GDM1 (cell line): ENCODE results near the gene HCFC2.
"Not testable (repeated sequence)": the region's sequence is repeated elsewhere in the genome, so short reads cannot be mapped to it uniquely, and the experiment has no call there.

Source experiments
- DNase-seq: peaks from one replicate; lab custom pipeline; 2025; lab: John Stamatoyannopoulos, UW

Gene HCFC2

DNA sequence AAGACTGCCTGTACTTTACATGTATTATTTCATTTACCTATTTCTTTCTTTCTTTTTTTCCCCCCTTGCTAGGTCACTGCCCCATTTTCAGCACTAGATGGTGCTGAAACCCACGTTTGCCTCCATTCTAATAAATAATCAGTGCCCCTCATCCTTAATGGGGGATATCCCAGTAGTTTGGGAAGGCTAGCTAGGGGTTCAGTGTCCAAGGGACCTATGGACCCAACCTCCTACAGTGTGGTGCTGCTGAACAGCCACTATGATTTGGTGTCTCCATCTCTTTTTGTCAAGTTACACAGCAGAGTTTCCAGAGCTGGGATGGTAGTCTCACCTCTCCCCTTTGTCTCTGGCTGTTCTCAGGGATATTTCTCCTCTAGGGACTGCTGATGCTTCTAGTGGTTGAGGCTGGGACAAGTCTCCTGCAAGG, 6.5 kb upstream of the HCFC2 start:
- no peak for DNase-seq

DNA sequence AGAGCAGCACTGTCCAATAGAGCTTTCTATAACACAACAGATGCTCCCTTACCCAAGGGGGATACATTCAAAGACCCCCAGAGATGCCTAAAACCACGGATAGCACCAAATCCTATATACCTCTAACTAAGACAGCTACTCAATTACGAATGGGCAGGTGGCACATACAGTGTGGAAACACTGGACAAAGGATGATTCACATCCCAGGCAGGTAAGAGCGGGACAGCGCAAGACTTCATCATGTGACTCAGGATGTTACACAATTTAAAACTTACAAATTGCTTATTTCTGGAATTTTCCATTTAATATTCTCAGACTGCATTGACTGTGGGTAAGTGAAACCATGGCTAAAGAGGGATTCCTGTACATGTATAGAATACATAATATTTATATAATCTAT, 5.5 kb upstream of the HCFC2 start:
- DNase-seq, result no peak

DNA sequence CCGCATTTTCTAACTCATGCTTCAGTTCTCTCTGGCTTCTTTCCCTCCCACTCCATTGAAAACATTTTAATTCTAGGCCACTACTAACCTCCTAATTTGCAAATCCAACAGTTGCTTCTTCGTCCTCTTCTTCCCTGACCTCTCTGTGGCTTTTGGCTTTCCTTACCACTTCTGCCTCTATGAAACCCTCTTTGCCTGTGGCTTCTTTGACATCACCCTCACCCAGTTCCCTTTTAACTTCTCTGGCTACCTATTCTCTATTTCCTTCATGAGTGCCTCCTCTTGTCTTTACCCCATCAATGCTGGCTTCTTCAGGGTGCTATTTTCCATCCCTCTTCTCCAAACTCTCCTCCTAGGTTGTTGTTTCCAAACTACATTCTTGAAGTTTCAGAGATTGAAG, 4.4 kb upstream of the HCFC2 start:
- DNase-seq, result peak; percentile 21

DNA sequence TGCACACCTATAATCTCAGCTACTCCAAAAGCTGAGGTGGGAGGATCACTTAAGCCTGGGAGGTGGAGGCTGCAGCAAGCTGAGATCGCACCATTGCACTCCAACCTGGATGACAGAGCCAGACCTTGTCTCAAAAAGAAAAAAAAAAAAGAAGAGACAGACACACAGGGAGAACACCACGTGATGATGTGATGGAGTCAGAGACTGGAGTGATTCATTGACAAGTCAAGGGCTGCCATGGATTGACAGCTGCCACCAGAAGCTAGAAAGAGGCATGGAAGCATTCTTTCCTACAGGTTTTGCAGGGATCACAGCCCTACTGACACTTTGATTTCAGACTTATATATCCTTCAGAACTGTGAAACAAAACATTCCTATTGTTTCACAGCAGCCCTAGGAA, 3.5 kb upstream of the HCFC2 start:
- no peak for DNase-seq

DNA sequence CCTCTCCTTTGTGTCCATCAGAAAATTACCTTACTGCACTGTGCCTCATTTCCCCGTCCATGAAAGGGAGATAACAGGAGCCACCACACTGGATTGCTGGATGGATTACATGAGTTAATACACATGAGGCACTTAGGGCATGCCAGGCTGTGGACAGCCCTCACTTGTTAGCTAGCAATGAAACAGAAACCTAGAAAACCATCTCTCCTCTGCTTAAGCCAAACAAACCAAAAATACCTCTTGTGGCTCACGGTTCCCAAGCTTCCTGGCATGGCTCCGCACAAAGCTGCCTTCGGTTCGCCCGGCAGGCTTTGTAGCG, 660 bp upstream of the HCFC2 start:
- no peak for DNase-seq

DNA sequence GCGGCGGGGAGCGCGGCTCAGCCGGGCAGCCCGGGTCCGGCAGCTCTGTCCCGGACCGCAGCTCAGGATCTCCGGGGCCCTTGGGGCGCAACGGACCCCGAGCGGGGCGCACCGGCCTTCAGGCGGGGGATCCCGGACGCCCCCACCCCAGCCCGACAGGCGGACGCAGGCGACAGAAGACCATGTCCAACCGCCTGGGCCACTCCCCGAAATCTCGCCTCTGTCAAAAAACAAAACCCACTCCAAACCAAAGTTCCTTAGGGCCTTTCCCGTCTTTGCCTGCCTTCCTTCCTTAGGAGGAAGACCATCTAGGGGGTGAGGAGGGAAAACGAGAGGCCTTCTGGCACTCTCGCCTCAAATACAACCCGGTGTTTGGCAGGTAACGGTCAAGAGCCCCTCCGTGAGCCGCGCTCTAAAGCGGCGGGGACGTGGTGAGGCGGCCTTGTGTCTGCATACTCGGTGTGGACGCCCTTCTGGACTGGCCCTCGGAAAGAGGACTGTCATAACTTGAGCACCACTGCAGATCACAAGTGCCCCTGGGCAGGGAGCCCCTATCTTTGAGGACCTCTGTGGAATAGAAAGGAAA, 604 bp downstream of the HCFC2 start:
- DNase-seq, result no peak

DNA sequence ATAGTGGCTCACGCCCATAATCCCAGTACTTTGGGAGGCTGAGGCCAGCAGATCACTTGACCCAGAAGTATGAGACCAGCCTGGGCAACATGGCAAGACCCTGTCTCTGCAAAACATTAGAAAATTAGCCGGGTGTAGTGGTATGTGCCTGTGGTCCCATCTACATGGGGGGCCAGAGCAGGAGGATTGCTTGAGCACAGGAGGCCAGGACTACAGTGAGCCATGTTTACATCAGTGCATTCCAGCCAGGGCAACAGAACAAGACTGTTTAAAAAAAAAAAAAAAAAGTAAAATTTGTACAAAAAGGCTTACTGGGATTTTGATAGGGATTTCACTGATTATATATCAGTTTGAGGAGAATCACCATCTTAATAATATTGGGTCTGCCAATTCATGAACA, 7.8 kb downstream of the HCFC2 start:
- no peak for DNase-seq

DNA sequence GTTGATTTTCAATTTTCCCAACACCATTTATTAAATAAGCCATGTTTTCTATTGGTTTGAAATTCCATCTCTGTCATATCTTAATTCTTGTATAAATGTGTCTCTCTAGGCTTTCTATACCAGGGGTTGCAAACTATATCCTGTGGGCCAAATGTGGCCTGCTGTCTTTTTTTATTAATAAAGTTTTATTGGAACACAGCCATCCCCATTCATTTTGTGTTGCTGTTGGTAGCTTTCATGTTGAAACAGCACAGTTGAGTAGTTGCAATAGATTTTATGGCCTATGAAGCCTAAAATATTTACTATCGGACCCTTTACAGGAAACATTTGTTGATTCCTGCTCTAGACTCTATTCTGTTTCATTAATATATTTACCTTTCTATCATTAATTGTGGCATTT, 9.4 kb downstream of the HCFC2 start:
- no peak for DNase-seq

DNA sequence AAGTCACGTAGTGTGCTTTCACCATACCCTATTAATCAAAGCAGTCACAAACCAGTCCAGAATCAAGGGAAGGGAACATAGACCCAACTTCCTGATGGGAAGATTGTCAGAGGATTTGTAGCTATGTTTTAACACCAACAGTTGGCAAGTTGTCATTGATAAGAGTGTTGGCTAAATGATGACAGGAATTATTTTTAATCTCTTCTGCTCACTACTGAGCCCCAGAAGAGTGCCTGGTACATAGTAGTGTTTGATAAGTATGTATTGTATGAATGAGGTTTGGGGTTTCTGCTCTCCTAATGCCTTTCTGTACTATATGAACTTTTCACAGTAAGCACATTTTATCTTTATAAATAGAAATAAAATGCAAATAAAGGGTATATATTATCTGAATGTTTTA, 14.7 kb downstream of the HCFC2 start:
- no peak for DNase-seq

DNA sequence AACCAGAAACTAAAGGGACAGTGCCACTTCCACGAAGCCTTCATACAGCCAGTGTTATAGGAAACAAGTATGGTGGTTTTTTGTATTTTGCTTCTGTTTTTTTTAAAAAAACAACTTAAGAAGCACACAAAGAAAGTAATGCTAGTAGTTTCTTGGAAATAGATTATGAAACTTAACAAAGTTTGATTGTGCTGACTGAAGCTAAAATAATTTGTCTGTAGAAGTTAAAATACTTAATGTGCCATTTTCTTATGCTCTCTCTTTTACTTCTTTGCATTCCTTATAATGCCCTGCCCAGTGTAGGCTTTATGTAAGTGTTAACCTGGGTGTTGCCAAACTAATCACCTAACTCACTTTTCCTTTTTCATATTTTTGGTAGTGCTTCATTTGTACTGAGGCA, 16.4 kb downstream of the HCFC2 start:
- no peak for DNase-seq

DNA sequence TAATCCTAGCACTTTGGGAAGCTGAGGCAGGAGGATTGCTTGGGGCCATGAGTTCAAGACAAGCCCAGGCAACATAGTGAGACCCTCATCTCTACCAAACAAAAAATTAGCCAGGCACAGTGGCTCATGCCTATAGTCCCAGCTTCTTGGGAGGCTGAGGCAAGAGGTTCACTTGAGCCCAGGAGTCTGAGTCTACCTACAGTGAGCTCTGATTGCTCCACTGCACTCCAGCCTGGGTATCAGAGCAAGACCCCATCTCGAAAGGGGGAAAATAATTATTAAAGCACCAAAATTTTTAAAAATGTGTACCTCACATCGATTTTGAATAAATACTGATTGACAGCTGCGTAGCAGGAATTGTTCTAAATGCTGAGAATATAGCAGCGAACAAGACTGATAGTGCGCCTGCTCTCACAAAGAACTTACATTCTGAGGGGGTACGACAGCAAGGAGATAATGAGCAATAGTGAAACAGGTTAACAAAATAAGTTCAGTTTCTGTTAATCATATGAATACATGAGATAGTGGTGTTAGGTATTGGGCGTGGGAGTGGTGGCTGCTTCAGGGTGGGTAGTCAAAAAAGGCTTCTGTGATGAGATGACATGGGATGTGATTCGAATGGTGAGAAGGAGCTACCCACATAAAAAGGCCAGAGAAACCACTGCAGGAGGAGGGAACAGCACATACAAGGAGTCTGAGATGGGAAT, 19.6 kb downstream of the HCFC2 start:
- DNase-seq, result no peak

DNA sequence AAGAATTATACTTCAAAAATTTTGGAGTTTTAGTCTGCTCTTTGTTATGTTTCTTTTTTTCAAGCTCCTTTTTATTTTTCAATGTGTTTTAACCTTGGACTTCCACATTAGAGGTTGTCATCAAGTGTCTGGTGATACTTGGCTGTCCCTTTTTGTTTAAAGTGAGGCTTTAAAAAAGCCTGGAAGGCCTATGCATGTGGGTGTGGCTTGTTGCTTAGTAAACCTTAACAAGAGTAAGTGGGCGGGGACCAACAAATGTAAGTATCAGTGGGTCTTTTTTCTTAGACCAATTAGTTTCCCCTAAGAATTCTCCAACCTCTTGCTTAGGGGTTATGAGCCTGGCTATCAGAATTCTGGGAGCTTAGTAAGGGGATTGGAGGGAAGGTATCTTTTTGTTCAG, 26.4 kb downstream of the HCFC2 start:
- DNase-seq, result no peak

DNA sequence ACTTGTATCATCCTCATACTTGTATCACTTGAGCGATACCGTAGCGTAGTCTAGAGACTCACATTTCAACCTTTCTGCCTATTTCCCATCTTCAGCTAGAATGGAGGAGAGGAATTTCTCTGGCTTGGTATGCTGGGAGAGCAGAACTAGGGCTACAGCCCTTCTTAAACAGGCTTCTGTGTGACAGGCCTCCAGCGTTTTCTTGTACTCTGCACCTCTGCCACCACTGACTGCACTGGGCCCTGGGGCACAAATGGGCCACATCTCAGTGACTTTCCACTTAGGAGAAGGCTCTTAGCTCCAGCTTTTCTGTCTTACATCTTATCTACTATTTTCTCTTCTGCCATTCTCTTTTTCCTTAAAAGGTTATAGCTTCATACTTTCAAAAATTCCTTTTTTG, 26.8 kb downstream of the HCFC2 start:
- no peak for DNase-seq

DNA sequence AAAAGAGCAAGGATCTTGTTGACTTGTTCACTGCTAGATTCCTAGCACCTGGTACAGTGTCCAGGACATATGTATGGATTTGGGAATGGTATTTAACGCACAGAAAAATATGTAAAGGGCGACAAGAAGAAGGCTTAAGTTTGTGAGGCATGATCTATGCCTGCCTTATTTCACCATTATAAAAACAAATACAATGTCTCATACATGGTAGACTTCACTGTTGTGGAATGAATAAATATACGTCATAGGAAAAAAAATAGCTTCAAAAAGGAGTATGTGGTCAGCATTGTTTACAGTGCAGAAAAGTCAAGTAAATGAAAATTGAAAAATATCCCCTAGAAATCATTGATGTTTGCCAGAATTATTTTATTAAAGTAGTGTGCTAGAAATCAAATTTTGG, 30.0 kb downstream of the HCFC2 start:
- no peak for DNase-seq

DNA sequence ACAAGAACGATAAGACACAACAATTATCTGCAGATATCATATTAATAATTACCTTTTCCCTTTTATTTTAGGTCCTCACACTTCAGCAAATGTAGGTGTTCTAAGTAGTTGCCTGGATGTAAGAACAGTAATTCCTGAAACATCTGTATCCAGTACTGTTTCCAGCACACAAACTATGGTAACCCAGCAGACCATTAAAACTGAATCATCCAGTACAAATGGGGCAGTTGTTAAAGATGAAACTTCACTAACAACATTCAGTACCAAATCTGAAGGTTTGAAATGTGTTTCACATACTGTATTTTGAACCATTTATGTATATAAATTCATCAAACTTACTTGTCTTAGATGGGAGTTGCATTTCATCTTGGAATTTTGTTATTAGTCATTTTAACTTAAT, 31.0 kb downstream of the HCFC2 start:
- no peak for DNase-seq

DNA sequence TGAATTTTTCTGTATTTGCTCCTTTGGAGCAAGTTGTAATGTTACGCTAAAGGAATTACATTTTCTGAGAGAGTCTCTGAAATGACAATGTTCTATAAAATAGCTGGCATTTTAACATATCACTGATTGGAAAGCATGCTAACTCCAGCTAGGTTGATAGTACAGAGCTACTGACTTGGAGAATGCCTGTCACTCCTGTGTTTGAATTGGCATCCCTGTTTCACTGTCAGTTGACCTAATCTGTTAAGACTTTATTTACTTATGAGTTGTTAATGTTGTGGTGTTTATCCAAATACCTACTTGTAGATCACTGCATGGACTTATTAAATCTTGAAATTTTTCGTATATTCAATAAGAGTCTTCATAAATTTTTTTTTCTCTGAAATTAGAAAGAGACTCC, 33.6 kb downstream of the HCFC2 start:
- no peak for DNase-seq

DNA sequence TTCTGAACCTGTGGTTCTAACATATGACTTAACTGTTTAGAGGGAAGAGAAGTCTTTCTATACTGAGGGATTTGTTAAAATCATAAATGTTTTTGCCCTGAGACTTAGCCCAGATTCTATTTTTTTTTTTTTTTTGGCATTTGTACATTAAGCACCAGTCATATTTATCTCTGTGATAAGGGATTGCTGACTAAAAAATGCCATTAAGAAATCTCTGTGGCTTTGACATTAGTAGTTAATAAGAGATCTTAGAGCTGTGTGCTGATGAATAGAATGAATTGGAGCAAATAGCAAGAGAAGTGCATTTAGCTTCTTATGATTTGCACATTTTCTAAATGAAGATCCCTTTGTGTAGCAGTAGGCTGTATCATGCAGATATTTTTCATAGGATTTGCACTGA, 41.1 kb downstream of the HCFC2 start:
- DNase-seq, result no peak

DNA sequence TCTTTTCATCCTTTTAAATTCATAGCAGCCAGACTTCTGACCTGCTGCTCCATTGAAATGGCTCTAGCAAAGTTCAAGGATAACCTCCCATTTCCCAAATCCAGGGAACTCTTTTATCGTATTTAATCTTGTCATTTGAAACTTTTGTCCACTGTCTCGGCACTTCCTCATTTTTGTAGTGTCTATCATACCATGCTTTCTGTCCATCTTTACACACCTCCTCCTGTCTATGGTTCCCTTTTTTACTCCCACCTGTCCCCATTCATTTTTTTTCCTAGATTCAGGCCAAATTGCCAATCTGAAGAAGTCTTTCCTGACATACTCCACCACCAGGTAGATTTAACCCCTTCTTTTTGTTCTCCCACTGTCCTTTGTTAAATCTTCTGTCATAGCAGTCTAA, 42.6 kb downstream of the HCFC2 start:
- DNase-seq, result no peak

DNA sequence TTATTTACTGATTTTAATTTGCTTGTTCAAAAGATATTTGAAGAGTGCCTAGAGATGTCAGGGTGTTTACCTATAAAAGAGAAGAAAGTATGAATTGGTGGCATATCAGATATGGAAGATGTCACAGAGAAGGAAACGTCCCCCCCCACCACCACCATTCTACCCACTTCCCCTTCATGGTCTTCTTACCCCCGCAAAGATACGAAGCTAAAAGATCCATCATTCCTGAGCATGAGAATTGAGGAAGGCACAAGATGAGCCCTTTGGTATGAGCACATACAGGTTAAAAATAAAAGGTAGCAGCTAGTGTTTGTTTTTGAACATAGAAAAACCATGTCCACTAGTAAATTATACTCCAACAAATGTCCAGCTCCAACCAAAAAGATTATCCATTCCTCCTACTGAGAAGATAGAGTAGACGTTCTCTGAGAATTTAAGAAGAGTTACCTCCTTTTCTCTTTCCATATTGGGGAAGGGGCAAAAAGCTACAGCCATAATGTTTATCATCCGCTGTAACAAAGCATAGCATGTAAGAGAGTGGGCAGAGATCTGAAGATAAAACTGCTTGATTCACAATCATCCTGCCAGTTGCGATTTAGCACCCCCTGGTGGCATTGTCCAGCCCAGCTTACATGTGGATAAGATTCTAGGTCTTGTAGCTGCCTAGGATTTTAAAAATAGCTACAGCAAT, 44.6 kb downstream of the HCFC2 start:
- DNase-seq, result peak; percentile 55

DNA sequence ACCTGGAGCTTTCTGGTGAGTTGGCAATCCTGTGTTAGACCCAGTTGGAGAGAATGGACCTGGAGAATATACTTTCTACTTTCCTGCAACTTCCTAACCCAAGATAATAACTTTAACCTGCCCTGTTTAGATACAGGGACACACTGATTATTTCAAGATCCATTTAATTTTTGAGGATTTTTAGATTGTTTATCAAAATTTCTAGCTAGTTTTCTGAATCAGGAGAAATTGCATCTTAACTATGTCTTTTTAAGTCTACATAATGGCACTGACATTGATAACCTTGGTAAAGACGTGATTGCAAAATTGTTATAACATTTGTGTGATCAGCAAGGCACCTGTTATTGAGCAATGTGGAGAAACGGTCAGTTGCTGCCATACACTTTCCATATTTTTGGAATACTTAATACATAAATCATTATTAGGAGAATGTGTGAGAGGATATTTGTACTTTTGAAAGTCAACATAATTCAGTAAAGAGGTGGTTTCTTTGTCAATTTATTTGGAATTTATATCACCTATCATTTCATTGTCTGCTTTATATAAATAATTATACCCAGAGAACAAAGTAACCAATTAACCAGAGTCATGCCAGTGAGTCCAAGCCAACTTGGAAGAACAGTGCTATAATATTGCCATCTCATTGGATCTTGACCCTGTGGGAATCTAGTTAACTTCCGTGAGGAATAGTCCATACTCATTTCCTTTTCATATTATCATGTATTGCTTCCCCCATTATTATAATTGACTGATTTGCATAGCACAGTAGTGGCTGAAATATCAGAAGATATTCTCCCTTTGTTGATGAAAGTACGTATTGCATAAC, 45.3 kb downstream of the HCFC2 start:
- no peak for DNase-seq

DNA sequence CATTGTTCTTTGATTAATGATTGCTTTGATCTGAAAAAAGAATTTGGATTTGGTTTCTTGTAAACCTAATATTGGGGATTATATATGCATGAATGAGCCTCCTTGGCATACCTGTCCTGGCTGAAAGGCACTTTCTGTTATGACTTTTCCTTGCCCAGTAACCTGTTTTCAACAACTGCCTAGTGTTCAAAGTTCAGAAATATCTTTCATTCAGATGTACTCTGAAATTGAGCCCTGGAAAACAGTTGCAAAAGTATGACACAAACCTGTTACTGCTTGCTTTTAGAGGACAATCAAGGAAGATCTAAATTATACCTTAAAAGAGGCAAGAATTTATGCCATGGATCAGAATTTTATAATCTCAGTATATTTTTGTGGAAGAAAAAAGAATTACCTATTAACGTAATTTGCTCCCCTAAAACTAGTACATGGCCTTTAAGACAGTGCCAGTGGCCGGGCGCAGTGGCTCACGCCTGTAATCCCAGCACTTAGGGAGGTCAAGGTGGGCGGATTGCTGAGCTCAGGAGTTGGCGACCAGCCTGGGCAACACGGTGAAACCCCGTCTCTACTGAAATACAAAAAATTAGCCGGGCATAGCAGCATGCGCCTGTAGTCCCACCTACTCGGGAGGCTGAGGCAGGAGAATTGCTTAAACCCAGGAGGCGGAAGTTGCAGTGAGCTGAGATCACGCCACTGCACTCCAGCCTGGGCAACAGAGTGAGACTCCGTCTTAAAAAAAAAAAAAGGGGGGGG, 50.7 kb downstream of the HCFC2 start:
- not testable (repeated sequence) for DNase-seq

DNA sequence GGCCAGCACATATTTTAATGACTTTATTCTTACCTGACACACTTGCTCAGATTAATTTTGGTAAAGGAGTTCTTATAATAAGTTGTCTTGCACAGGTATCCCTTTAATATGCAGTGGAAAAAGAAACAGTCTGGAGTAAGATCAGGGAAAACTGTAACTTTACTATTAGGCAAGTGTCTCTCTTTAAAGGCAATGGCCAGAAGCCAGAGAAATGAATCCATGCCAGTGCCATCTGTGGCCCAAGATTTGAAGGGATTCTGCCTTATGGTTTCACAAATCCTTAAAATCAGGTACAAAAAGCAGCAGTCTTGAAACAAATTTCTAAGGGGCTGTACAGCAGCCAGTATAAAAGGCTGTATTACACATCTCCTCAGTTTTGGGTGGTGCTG, 51.2 kb downstream of the HCFC2 start:
- DNase-seq, result no peak
